CD8-positive, alpha-beta memory T cell (primary cell): ENCODE results near the gene CD40. TPM values are rescaled to one million over a fixed set of nuclear protein-coding genes. Genes with fewer than 3 reads are reported as not detected.

Experiments used
- CTCF ChIA-PET: fragments of 350-600 bp; sonication (Branson Sonifier 250); formaldehyde crosslinking; loops from one replicate; lab custom pipeline; 2021; ENCODE audit warnings: antibody characterized with exemption; lab: Charles Lee
- POLR2A ChIA-PET: fragments of 350-600 bp; sonication (Branson Sonifier 250); formaldehyde crosslinking; loops from one replicate; lab custom pipeline; 2021; ENCODE audit warnings: antibody characterized with exemption; lab: Charles Lee
- DNase-seq, 5 donors: peaks; one replicate each; pipeline versions ENCODE4 v3.0.0 to v3.0.0-alpha.2; 2020 to 2022; ENCODE audit warnings: mixed read lengths in 1 of 5
- H3K27ac ChIP-seq: one replicate; pipeline ENCODE4 v1.7.0; 2013; ENCODE audit warnings: low read depth, mild to moderate bottlenecking, low read length, moderate library complexity
- H3K27me3 ChIP-seq: 2 replicates; pipeline ENCODE4 v1.7.0; 2013; ENCODE audit warnings: low read length, mild to moderate bottlenecking; ENCODE audit not compliant: insufficient read depth, poor library complexity, severe bottlenecking
- H3K36me3 ChIP-seq: 2 replicates; pipeline ENCODE4 v1.7.0; 2013; ENCODE audit warnings: mild to moderate bottlenecking, low read length, moderate library complexity; ENCODE audit not compliant: insufficient read depth
- H3K4me1 ChIP-seq: 2 replicates; pipeline ENCODE4 v1.7.0; 2013; ENCODE audit warnings: mild to moderate bottlenecking, low read length, moderate library complexity; ENCODE audit not compliant: insufficient read depth
- H3K4me3 ChIP-seq: 2 replicates; pipeline ENCODE4 v1.7.0; 2013; ENCODE audit warnings: mild to moderate bottlenecking, low read length
- H3K9me3 ChIP-seq: 2 replicates; pipeline ENCODE4 v1.7.0; 2013; ENCODE audit warnings: mild to moderate bottlenecking, low read length
- H3K27ac Mint-ChIP-seq, 8 donors: one replicate each; pipeline ENCODE4 v1.8.0; 2020 to 2021; ENCODE audit warnings: mixed read lengths in 8 of 8, mild to moderate bottlenecking in 6 of 8, inconsistent platforms in 3 of 8, moderate library complexity in 3 of 8
- H3K27me3 Mint-ChIP-seq, 2 donors: one replicate each; pipeline ENCODE4 v1.8.0; 2020 to 2021; ENCODE audit warnings: mixed read lengths in 2 of 2, mild to moderate bottlenecking in 1 of 2, moderate library complexity in 1 of 2
- H3K36me3 Mint-ChIP-seq, 3 donors: one replicate each; pipeline ENCODE4 v1.8.0; 2020 to 2021; ENCODE audit warnings: mixed read lengths in 3 of 3, inconsistent platforms in 1 of 3, mild to moderate bottlenecking in 1 of 3
- H3K4me1 Mint-ChIP-seq, 3 donors: one replicate each; pipeline ENCODE4 v1.8.0; 2020 to 2021; ENCODE audit warnings: mixed read lengths in 3 of 3, inconsistent platforms in 1 of 3, mild to moderate bottlenecking in 1 of 3
- H3K4me3 Mint-ChIP-seq, 7 donors: one replicate each; pipeline ENCODE4 v1.8.0; 2020 to 2021; ENCODE audit warnings: mixed read lengths in 7 of 7, mild to moderate bottlenecking in 6 of 7, moderate library complexity in 4 of 7, inconsistent platforms in 2 of 7
- H3K9me3 Mint-ChIP-seq, 5 donors: one replicate each; pipeline ENCODE4 v1.8.0; 2020 to 2022; ENCODE audit warnings: mixed read lengths in 5 of 5, mild to moderate bottlenecking in 3 of 5, moderate library complexity in 2 of 5, inconsistent platforms in 1 of 5
- polyA plus RNA-seq: library from polyadenylated mRNA; unstranded; fragments of 300-500 nt; fragmentation: Illumina TruSeq; gene quantifications from one replicate; pipeline ENCODE4 v1.2.3, GENCODE V29; 2021
- total RNA-seq, 2 experiments: library from RNA; stranded (reverse); gene quantifications; one replicate each; pipeline ENCODE4 v1.2.3, GENCODE V29; 2021

Gene CD40
- total and polyA plus RNA-seq, 3 experiments from 2014 or later, result 2.8 to 4.1 (median 3.5) TPM

DNA sequence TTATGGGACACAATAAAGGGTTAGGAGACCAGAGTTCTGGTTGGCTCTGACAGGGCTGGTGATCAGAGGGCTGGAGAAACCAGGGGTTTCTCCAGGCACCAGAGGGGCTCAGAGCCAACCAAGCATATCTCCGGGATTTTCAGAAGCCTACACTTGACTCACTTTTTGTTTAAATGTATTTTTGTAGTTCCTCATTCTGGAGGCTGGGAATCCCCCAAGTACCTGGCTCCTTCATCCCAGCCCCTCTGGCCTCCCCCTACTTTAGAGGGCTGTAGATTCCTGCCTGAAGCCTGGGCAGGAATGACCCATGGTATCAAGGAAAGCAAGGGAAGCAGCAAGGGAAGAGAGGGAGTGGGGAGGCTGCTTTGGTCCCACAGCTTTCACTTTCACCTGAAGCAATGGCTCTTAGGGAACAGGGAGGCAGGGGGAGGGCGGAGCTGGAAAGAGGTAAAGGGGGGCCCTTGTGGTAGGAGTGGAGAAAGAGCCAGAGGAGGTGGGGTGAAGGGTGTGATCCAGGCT lies 973 bp downstream of the CD40 start:
- H3K9me3 Mint-ChIP-seq, result no peaks in the 10 kb centered on the region
- no peaks in the 10 kb centered on the region for H3K9me3 ChIP-seq
- peaks cover 9% of the 10 kb centered on the region for H3K4me1 ChIP-seq
- peaks cover 0 to 11% of the 10 kb centered on the region in 2 donors for H3K27me3 Mint-ChIP-seq
- H3K27me3 ChIP-seq, result no peaks in the 10 kb centered on the region
- H3K36me3 Mint-ChIP-seq, result peaks cover 0 to 19% (median 0%) of the 10 kb centered on the region in 3 donors
- H3K27ac ChIP-seq, result no peak overlapping the region
- H3K4me1 Mint-ChIP-seq, result peaks cover 17 to 31% (median 19%) of the 10 kb centered on the region in 3 donors
- no peak for DNase-seq
- POLR2A ChIA-PET, result no interaction called here
- no peak overlapping the region for H3K4me3 ChIP-seq
- CTCF ChIA-PET, result no interaction called here
- peak overlapping the region in 6 of 7 donors; percentile 73 to 97 (median 94) for H3K4me3 Mint-ChIP-seq
- H3K27ac Mint-ChIP-seq, result peak overlapping the region in 4 of 8 donors; percentile 4 to 97 (median 34)
- no peaks in the 10 kb centered on the region for H3K36me3 ChIP-seq

DNA sequence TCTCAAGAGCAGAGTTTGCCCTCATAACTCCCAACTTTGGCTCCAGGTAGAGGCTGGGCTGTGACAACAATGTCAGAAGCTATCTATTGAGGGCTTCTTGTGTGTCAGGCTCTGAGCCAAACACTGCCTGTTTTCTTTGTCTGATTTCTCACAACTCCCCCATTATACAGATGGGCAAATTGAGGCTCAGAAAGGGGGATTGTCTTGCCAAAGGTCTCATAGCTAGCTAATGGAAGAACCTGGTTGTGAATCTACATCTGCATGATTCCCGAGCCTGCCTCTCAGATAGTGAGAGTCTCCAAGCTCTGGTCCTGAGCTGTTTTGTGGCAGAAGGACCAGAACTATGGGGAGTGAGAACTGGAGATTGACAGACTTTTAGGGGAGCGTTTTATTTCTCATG lies 1.4 kb downstream of the CD40 start:
- Mint-ChIP-seq H3K4me1 (peaks cover 17 to 31% (median 19%) of the 10 kb centered on the region in 3 donors), H3K36me3 (peaks cover 0 to 23% (median 0%) of the 10 kb centered on the region in 3 donors), H3K9me3 (no peaks in the 10 kb centered on the region), H3K27ac (peak overlapping the region in 1 of 8 donors; percentile 4), H3K27me3 (peaks cover 0 to 11% of the 10 kb centered on the region in 2 donors), H3K4me3 (peak overlapping the region in 3 of 7 donors; percentile 20 to 94 (median 53))
- Histone ChIP-seq H3K27ac (no peak overlapping the region), H3K4me3 (no peak overlapping the region), H3K27me3 (no peaks in the 10 kb centered on the region), H3K9me3 (no peaks in the 10 kb centered on the region), H3K36me3 (no peaks in the 10 kb centered on the region), H3K4me1 (peaks cover 9% of the 10 kb centered on the region)
- DNase-seq, result no peak
- ChIA-PET CTCF (no interaction called here), POLR2A (no interaction called here)

DNA sequence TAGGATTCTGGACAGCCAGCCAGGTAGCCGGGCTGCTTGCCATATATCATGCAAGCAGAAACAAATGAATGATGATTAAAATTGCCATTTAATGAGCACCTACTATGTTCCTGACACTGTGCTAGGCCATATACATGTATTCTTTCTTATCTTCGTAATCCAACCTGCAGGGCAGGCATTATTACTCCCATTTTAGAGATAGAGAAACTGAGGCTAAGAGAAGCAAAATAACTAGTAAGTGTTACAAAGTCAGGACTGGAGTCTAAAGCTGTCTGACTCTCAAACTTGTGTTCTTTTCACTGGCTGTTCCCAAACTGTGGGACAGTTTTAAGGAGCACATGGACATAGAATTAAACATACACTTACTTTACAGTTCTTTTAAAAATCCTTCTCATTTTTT lies 2.0 kb downstream of the CD40 start:
- H3K4me1 ChIP-seq, result peaks cover 9% of the 10 kb centered on the region
- Mint-ChIP-seq H3K4me1 (peaks cover 17 to 31% (median 19%) of the 10 kb centered on the region in 3 donors), H3K9me3 (no peaks in the 10 kb centered on the region), H3K36me3 (peaks cover 0 to 23% (median 0%) of the 10 kb centered on the region in 3 donors), H3K27me3 (peaks cover 0 to 8% of the 10 kb centered on the region in 2 donors), H3K27ac (no peak overlapping the region), H3K4me3 (no peak overlapping the region)
- H3K4me3 ChIP-seq, result no peak overlapping the region
- no peaks in the 10 kb centered on the region for H3K36me3 ChIP-seq
- H3K27me3 ChIP-seq, result no peaks in the 10 kb centered on the region
- POLR2A ChIA-PET, result no interaction called here
- CTCF ChIA-PET, result no interaction called here
- H3K9me3 ChIP-seq, result no peaks in the 10 kb centered on the region
- no peak for DNase-seq
- H3K27ac ChIP-seq, result no peak overlapping the region

DNA sequence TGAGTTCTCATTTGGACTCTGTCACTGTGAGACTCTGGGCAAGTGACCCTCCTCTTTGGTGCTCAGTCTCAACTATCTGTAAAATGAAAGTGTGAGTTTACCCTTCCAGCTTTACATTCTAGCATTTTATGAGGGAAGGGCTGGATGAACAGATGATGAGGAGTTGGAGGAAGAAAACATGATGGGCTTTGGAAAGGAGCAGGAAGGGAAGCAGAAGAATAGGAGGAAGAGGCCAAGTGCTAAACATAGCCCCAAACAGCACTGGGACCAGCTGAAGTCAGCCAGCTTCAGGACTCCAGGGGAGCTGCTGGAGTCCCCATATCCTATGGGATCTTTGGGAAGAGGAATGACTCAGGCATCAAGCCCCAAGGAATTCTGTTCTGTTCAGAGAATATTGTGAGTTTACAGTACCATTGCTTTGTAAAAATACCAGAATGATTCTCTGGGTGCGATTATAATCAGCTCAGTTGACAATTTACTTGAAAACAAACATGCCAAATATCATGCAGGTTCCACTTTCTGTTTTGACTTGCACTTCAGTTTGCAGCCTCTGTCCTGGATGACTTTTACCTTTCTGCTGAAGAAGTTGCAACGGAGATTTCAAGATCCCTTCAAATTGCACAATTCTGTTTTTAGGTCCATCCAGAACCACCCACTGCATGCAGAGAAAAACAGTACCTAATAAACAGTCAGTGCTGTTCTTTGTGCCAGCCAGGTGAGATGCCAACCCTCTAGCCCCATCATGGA lies 3.2 kb downstream of the CD40 start:
- no peak for DNase-seq
- Mint-ChIP-seq H3K4me3 (peak overlapping the region in 1 of 7 donors; percentile 1), H3K36me3 (peaks cover 0 to 27% (median 0%) of the 10 kb centered on the region in 3 donors), H3K27ac (no peak overlapping the region), H3K9me3 (no peaks in the 10 kb centered on the region), H3K4me1 (peaks cover 15 to 31% (median 19%) of the 10 kb centered on the region in 3 donors), H3K27me3 (peaks cover 0 to 3% of the 10 kb centered on the region in 2 donors)
- Histone ChIP-seq H3K9me3 (no peaks in the 10 kb centered on the region), H3K4me1 (peaks cover 9% of the 10 kb centered on the region), H3K27ac (no peak overlapping the region), H3K36me3 (no peaks in the 10 kb centered on the region), H3K4me3 (no peak overlapping the region), H3K27me3 (no peaks in the 10 kb centered on the region)
- ChIA-PET CTCF (no interaction called here), POLR2A (no interaction called here)

DNA sequence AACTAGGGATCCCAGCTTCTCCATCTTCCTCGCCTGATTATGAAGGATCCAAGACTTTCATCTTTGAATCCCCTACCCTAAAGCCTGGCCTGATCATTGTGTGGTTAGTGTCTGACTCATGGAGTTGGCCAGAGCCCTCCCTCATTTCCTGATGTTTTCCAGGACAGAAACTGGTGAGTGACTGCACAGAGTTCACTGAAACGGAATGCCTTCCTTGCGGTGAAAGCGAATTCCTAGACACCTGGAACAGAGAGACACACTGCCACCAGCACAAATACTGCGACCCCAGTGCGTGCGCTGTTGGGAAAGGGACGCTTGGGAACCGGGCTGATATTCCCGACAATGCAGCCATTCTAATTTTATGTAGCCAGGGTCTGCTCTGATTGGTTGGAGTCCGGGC lies 4.0 kb downstream of the CD40 start:
- H3K9me3 Mint-ChIP-seq, result no peaks in the 10 kb centered on the region
- H3K36me3 Mint-ChIP-seq, result peaks cover 0 to 31% (median 0%) of the 10 kb centered on the region in 3 donors
- no peaks in the 10 kb centered on the region for H3K36me3 ChIP-seq
- ChIA-PET CTCF (no interaction called here), POLR2A (no interaction called here)
- no peak overlapping the region for H3K27ac ChIP-seq
- H3K27me3 Mint-ChIP-seq, result peaks cover 3 to 7% of the 10 kb centered on the region in 2 donors
- no peak for DNase-seq
- H3K9me3 ChIP-seq, result no peaks in the 10 kb centered on the region
- no peak overlapping the region for H3K4me3 ChIP-seq
- peaks cover 15 to 31% (median 19%) of the 10 kb centered on the region in 3 donors for H3K4me1 Mint-ChIP-seq
- no peak overlapping the region for H3K27ac Mint-ChIP-seq
- H3K4me3 Mint-ChIP-seq, result no peak overlapping the region
- no peaks in the 10 kb centered on the region for H3K27me3 ChIP-seq
- peaks cover 9% of the 10 kb centered on the region for H3K4me1 ChIP-seq

DNA sequence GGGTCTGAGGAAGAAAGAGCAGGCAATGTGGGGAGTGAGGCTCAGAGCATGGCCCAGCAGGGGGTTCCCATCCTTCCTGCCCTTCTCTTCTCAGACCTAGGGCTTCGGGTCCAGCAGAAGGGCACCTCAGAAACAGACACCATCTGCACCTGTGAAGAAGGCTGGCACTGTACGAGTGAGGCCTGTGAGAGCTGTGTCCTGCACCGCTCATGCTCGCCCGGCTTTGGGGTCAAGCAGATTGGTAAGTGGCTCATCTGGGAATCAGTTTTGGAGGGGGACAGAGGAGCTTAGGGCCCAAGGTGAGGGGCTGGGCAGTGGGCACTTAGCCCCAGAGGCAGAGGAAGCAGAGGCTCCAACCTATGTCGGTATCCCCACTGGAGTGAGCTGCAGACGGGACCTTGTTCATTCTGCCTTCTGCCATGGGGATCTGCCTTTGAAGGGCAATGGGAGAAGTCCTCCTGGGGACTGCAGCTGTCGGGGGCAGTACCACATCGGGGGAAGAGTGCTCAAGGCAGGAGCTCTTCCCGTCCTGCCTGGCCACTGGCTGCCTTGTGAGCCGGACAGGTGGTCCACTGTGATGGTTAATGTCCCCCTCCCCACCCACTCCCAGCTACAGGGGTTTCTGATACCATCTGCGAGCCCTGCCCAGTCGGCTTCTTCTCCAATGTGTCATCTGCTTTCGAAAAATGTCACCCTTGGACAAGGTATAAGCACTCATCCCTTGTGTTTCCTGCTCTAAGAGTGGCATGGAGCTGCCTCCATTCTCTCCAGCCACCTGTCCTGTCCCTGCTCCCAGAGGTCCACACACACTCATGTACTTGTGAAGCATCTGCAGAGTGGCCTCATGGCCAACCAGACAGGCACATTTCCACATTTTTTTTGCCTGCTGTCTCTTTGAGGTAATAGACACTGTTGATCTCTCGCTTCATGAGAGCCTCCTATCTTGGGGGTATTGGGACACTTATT lies 4.7 kb downstream of the CD40 start:
- Histone ChIP-seq H3K27me3 (no peaks in the 10 kb centered on the region), H3K27ac (no peak overlapping the region), H3K4me3 (no peak overlapping the region), H3K4me1 (peaks cover 5% of the 10 kb centered on the region), H3K9me3 (no peaks in the 10 kb centered on the region), H3K36me3 (no peaks in the 10 kb centered on the region)
- peaks cover 0 to 34% (median 0%) of the 10 kb centered on the region in 3 donors for H3K36me3 Mint-ChIP-seq
- no peak overlapping the region for H3K27ac Mint-ChIP-seq
- no peak for DNase-seq
- peaks cover 11 to 26% (median 15%) of the 10 kb centered on the region in 3 donors for H3K4me1 Mint-ChIP-seq
- no peak overlapping the region for H3K4me3 Mint-ChIP-seq
- no peaks in the 10 kb centered on the region for H3K9me3 Mint-ChIP-seq
- ChIA-PET POLR2A (no interaction called here), CTCF (no interaction called here)
- peaks cover 3 to 10% of the 10 kb centered on the region in 2 donors for H3K27me3 Mint-ChIP-seq

DNA sequence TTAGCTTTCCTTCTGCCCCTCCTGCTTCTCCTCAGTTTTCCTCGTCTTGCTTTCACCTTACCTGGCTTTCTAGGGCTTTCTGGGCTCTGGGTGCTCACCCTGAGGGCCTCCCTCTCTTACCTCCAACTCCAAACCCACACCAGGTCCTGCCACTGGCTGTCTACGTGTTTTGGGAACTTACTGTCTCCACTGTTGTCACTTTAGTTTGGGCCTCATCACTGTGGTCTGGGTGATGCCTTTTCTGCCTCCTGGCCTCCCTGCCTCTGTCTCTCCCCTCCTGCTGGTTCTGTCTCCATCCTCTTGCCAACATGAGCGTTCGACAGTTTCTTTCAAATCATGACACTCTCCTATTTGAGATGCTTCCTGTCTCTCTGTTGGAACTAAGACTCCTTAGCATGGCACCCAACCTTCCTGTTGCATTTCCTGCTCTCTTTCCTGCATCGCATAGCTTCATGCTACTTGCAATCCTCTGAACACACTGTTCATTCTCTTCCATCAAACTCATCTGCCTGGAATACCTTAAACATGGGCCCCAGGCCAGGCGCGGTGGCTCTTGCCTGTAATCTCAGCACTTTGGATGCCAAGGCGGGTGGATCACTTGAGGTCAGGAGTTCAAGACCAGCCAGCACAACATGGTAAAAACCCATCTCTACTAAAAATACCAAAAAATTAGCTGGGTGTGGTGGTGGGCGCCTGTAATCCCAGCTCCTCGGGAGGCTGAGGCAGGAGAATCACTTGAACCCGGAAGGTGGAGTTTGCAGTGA lies 5.5 kb downstream of the CD40 start:
- Mint-ChIP-seq H3K9me3 (no peaks in the 10 kb centered on the region), H3K4me1 (peaks cover 5 to 17% (median 8%) of the 10 kb centered on the region in 3 donors), H3K27ac (no peak overlapping the region), H3K4me3 (peak overlapping the region in 1 of 7 donors; percentile 22), H3K27me3 (peaks cover 3 to 10% of the 10 kb centered on the region in 2 donors), H3K36me3 (peaks cover 0 to 32% (median 0%) of the 10 kb centered on the region in 3 donors)
- Histone ChIP-seq H3K4me3 (no peak overlapping the region), H3K27ac (no peak overlapping the region), H3K36me3 (no peaks in the 10 kb centered on the region), H3K9me3 (no peaks in the 10 kb centered on the region), H3K27me3 (no peaks in the 10 kb centered on the region), H3K4me1 (peaks cover 3% of the 10 kb centered on the region)
- DNase-seq, result no peak
- ChIA-PET POLR2A (no interaction called here), CTCF (no interaction called here)
